Stomach (tissue), 4 donors: ENCODE measurements around the gene R3HDM2.

Experiments used
- CTCF ChIP-seq, 7 experiments: fragments of 450-650 bp in 4 of 7; fragments of 200-600 bp in 3 of 7; sonication (generic) in 3 of 7; IDR thresholded peaks; one replicate each; pipeline ENCODE4 v1.5.1; 2016 to 2019; ENCODE audit warnings: antibody characterized with exemption in 7 of 7, control low read depth in 2 of 7, mild to moderate bottlenecking in 1 of 7
- POLR2A ChIP-seq, 4 donors: fragments of 450-650 bp; IDR thresholded peaks; one replicate each; pipeline ENCODE4 v1.6.1; 2016; ENCODE audit warnings: antibody characterized with exemption in 4 of 4, control low read depth in 2 of 4, mild to moderate bottlenecking in 1 of 4, moderate library complexity in 1 of 4

- TF ChIP-seq CTCF (IDR thresholded peaks at IDR 0.05): no peak
- TF ChIP-seq POLR2A (IDR thresholded peaks at IDR 0.05): no peak
These were observed 111.0 kb downstream of the R3HDM2 start for GRCh38 chr12:57319678-57320469.
